Brain microvascular endothelial cell (primary cell): ENCODE data around the gene CCDC88B.

Experiments
- DNase-seq: peaks from one replicate; pipeline ENCODE4 v3.0.0-alpha.2; 2020
- H3K27ac ChIP-seq: fragments of 250-450 bp; sonication (Bioruptor Pico); 2 replicates; pipeline ENCODE4 v1.5.1; 2020; ENCODE audit warnings: mild to moderate bottlenecking, moderate library complexity
- H3K27me3 ChIP-seq: fragments of 250-450 bp; sonication (Bioruptor Pico); replicated peaks from 2 replicates; pipeline ENCODE4 v1.5.1; 2020; ENCODE audit warnings: mild to moderate bottlenecking
- H3K36me3 ChIP-seq: fragments of 250-450 bp; sonication (Bioruptor Pico); replicated peaks from 2 replicates; pipeline ENCODE4 v1.5.1; 2020; ENCODE audit warnings: mild to moderate bottlenecking
- H3K4me3 ChIP-seq: 2 replicates; pipeline ENCODE4 v1.5.1; 2011; ENCODE audit warnings: low read depth, mild to moderate bottlenecking, control low read depth, low read length, moderate library complexity
- in situ Hi-C: cut with HindIII; loops from 2 replicates; pipeline ENCODE4 v1.10.0; 2017; ENCODE audit warnings: low sequenced_read_pairs, low pct_ligation_motif_present
- TF ChIP-seq, protein P1 (sequence below): IDR thresholded peaks from 2 replicates; pipeline ENCODE4 v1.5.1; 2011; ENCODE audit warnings: low read depth, mild to moderate bottlenecking, moderate library complexity, low read length, control low read depth, inconsistent platforms; ENCODE audit errors: missing control alignments

The CCDC88B gene, protein sequence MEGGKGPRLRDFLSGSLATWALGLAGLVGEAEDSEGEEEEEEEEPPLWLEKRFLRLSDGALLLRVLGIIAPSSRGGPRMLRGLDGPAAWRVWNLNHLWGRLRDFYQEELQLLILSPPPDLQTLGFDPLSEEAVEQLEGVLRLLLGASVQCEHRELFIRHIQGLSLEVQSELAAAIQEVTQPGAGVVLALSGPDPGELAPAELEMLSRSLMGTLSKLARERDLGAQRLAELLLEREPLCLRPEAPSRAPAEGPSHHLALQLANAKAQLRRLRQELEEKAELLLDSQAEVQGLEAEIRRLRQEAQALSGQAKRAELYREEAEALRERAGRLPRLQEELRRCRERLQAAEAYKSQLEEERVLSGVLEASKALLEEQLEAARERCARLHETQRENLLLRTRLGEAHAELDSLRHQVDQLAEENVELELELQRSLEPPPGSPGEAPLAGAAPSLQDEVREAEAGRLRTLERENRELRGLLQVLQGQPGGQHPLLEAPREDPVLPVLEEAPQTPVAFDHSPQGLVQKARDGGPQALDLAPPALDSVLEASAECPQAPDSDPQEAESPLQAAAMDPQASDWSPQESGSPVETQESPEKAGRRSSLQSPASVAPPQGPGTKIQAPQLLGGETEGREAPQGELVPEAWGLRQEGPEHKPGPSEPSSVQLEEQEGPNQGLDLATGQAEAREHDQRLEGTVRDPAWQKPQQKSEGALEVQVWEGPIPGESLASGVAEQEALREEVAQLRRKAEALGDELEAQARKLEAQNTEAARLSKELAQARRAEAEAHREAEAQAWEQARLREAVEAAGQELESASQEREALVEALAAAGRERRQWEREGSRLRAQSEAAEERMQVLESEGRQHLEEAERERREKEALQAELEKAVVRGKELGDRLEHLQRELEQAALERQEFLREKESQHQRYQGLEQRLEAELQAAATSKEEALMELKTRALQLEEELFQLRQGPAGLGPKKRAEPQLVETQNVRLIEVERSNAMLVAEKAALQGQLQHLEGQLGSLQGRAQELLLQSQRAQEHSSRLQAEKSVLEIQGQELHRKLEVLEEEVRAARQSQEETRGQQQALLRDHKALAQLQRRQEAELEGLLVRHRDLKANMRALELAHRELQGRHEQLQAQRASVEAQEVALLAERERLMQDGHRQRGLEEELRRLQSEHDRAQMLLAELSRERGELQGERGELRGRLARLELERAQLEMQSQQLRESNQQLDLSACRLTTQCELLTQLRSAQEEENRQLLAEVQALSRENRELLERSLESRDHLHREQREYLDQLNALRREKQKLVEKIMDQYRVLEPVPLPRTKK (N-terminal part only)

DNA sequence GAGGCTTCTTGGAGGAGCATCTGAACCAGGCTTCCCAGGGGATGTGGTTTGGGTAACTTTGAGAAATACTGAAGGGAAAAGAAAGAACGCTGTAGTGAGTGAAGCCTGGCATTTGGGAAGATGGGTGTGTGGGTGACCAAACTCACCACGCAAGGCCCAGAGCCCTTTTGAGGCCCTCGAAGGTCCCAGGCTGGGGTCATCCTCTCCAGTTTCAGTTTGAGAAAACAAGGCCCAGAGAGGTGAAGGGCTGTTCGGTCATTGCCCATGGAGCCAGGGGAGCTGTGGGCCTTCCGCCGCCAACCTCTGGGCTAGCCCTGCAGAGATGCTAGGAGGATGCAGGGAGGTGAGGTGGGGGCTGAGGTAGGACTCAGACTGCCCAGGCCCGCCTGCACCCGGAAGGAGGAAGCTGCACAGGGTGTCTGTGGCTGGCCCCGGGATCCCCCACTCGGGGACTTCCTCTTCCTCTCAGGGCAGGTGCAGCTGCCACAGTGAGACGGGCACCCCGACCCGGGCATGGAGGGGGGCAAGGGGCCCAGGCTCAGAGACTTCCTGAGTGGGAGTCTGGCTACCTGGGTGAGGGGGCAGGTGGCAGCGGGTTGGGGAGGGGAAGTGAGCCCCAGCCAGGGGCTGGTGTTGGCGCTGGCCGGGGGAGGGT is at the start of gene CCDC88B:
TSS of gene CCDC88B (plus strand) at position 451 of the 655 bp plus-strand sequence. CDS start at position 514, 63 bp downstream.
- H3K36me3 ChIP-seq, result no peaks in the 10 kb centered on the region
- no peak within 1 kb of the TSS for H3K27ac ChIP-seq
- DNase-seq, result no peak
- in situ Hi-C loops, result no loop called here
- H3K27me3 ChIP-seq, result no peaks in the 10 kb centered on the region
- TF ChIP-seq, protein P1, sequence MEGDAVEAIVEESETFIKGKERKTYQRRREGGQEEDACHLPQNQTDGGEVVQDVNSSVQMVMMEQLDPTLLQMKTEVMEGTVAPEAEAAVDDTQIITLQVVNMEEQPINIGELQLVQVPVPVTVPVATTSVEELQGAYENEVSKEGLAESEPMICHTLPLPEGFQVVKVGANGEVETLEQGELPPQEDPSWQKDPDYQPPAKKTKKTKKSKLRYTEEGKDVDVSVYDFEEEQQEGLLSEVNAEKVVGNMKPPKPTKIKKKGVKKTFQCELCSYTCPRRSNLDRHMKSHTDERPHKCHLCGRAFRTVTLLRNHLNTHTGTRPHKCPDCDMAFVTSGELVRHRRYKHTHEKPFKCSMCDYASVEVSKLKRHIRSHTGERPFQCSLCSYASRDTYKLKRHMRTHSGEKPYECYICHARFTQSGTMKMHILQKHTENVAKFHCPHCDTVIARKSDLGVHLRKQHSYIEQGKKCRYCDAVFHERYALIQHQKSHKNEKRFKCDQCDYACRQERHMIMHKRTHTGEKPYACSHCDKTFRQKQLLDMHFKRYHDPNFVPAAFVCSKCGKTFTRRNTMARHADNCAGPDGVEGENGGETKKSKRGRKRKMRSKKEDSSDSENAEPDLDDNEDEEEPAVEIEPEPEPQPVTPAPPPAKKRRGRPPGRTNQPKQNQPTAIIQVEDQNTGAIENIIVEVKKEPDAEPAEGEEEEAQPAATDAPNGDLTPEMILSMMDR, result no peak
- no peak within 1 kb of the TSS for H3K4me3 ChIP-seq

DNA sequence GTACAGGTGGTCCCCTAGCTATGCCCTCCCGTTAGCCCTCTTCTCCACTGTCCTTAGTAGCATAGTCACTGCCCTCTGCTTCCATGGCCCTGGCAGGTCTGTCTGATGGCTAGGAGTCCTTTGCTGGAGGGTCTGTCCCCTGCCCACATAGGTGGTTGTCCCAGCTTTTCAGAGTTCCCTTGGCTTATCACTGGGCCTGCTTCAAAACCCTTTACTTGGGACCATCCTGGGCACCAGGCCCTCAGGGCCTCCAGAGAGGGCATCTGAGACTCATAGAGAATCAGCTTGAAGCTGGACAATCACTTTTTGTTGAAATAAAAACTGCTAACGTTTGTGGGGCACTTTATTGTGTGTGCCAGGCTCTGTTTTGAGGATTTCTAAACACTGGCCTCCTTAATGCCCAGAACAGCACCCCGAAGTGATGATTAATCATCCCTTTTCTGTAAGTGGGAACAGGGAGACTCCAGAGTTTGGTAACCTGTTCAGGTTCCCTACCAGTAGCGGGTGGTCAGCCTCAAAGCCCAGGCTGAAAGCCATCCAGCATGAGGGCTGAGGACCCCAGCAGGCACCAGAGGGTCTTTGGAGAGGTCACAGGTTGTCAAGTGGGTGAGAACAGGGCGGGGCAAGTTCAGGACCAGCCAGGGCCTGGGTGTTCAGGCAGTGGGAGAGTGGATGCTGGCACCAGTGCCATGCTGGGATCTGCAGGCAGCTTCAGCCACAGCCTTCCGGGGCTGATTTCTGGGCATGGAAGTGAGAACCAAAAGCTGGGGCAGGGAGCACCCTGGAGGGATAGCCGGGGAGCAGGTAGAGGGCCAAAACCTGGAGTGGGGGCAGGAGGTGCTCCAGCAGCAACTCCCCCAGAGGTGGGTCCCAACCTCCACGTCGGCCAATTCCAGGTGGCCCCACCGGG is 49.4 kb upstream of the CCDC88B start:
- peaks cover 40% of the 10 kb centered on the region for H3K27me3 ChIP-seq
- H3K4me3 ChIP-seq, result no peak overlapping the region
- no peaks in the 10 kb centered on the region for H3K36me3 ChIP-seq
- no peak overlapping the region for H3K27ac ChIP-seq
- TF ChIP-seq, protein P1, result no peak
- in situ Hi-C loops, result no loop called here
- DNase-seq, result no peak

DNA sequence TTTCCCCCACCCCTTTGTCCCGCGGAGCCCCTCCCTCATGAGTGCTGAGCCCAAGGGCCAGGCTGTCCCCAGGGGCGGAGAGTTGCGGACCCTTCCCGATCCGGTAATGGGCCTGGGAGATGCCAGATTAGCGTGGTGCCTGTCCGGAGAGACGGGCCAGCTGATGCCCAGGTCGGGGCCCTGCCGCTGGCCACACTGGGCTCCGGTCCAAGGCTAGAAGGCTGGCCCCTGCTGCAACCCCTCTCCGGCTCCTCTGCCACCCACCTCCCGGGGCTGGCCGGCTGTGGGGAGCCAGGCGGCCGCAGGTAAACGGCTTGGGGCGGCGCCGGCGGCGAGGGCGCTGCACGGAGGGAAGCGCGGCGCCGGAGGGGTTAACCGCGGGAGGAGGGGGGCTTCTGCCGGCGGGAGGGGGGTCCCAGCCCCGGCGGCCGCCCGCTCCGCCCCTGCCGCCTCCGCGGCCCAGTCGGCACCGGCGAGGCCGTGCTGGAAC is 48.7 kb upstream of the CCDC88B start, which contains the start of gene KCNK4:
TSS of gene KCNK4 (plus strand) at position 41 of the 490 bp plus-strand sequence. CDS start 1,717 bp downstream, outside the sequence.
- Histone ChIP-seq H3K36me3 (no peaks in the 10 kb centered on the region), H3K27me3 (peaks cover 46% of the 10 kb centered on the region), H3K27ac (no peak within 1 kb of the TSS), H3K4me3 (peak within 1 kb of the TSS; percentile 15)
- TF ChIP-seq, protein P1, result no peak
- in situ Hi-C loops, result no loop called here
- no peak for DNase-seq

DNA sequence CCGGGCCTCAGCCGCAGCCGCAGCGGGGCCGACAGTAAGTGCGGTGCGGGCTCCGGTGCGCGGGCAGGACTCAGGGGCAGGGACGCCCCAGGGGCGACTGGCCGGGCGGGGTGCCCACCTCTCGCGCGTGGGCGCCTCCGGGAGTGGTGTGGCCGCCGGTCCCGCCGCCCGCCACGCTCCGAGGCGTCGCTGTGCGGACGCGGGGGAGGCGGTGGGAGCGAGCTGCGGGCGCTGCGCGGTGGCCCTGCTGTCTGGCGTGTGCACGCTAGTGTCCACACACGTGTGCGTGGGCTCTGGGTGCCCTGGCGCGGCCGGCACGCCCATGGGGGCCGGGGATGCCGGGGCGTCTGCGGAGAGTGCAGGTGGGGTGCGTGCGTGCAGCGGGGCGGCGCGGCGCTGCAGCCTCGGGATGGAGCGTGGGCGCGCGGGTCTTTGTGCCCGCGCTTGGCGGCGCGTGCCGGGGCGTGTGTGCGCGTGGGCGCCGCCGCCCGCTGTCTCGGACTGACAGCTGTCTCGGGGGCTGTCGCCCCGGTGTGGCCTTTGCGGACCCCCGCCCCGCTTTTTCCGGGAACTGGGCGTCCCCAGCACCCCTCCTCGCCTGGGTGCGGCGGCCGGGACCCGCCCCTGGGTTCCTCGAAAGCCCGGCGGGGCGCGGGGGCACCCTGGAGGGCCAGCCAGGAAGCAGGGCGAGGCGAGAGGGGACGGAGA is 48.1 kb upstream of the CCDC88B start:
- Histone ChIP-seq H3K27ac (no peak overlapping the region), H3K36me3 (no peaks in the 10 kb centered on the region), H3K27me3 (peaks cover 52% of the 10 kb centered on the region), H3K4me3 (peak overlapping the region; percentile 15)
- in situ Hi-C loops, result no loop called here
- no peak for DNase-seq
- TF ChIP-seq, protein P1, result no peak
